IPS-15b (cell line): ENCODE results near the gene CEMIP2.
"Not testable (repeated sequence)": the region's sequence is repeated elsewhere in the genome, so short reads cannot be mapped to it uniquely, and the experiment has no call there.

Experiments
- H3K27me3 ChIP-seq: one replicate; pipeline ENCODE4 v1.6.1; 2013; ENCODE audit warnings: low read length; ENCODE audit not compliant: control insufficient read depth, insufficient read depth
- H3K36me3 ChIP-seq: one replicate; pipeline ENCODE4 v1.6.1; 2013; ENCODE audit warnings: low read length; ENCODE audit not compliant: control insufficient read depth, insufficient read depth
- H3K4me1 ChIP-seq: one replicate; pipeline ENCODE4 v1.6.1; 2013; ENCODE audit warnings: mild to moderate bottlenecking, low read length; ENCODE audit not compliant: control insufficient read depth, insufficient read depth
- H3K4me3 ChIP-seq: one replicate; pipeline ENCODE4 v1.5.1; 2013; ENCODE audit warnings: low read depth, low read length
- H3K9ac ChIP-seq: one replicate; pipeline ENCODE4 v1.6.1; 2013; ENCODE audit warnings: low read depth, mild to moderate bottlenecking, low read length
- H3K9me3 ChIP-seq: one replicate; pipeline ENCODE4 v1.6.1; 2013; ENCODE audit warnings: mild to moderate bottlenecking, low read length; ENCODE audit not compliant: control insufficient read depth, insufficient read depth

Gene CEMIP2, protein sequence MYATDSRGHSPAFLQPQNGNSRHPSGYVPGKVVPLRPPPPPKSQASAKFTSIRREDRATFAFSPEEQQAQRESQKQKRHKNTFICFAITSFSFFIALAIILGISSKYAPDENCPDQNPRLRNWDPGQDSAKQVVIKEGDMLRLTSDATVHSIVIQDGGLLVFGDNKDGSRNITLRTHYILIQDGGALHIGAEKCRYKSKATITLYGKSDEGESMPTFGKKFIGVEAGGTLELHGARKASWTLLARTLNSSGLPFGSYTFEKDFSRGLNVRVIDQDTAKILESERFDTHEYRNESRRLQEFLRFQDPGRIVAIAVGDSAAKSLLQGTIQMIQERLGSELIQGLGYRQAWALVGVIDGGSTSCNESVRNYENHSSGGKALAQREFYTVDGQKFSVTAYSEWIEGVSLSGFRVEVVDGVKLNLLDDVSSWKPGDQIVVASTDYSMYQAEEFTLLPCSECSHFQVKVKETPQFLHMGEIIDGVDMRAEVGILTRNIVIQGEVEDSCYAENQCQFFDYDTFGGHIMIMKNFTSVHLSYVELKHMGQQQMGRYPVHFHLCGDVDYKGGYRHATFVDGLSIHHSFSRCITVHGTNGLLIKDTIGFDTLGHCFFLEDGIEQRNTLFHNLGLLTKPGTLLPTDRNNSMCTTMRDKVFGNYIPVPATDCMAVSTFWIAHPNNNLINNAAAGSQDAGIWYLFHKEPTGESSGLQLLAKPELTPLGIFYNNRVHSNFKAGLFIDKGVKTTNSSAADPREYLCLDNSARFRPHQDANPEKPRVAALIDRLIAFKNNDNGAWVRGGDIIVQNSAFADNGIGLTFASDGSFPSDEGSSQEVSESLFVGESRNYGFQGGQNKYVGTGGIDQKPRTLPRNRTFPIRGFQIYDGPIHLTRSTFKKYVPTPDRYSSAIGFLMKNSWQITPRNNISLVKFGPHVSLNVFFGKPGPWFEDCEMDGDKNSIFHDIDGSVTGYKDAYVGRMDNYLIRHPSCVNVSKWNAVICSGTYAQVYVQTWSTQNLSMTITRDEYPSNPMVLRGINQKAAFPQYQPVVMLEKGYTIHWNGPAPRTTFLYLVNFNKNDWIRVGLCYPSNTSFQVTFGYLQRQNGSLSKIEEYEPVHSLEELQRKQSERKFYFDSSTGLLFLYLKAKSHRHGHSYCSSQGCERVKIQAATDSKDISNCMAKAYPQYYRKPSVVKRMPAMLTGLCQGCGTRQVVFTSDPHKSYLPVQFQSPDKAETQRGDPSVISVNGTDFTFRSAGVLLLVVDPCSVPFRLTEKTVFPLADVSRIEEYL (N-terminal part only)

GRCh38 chr9:71768388-71769174 lies at the start of gene CEMIP2:
Gene CEMIP2 (minus strand): TSS chr9:71768513. CDS start chr9:71750373, 18,140 bp downstream.
- Histone ChIP-seq H3K9ac (peak within 1 kb of the TSS; percentile 70), H3K36me3 (no peaks in the 10 kb centered on the region), H3K4me1 (peaks cover 22% of the 10 kb centered on the region), H3K27me3 (peaks cover 11% of the 10 kb centered on the region), H3K4me3 (peak within 1 kb of the TSS; percentile 92), H3K9me3 (no peaks in the 10 kb centered on the region)

DNA sequence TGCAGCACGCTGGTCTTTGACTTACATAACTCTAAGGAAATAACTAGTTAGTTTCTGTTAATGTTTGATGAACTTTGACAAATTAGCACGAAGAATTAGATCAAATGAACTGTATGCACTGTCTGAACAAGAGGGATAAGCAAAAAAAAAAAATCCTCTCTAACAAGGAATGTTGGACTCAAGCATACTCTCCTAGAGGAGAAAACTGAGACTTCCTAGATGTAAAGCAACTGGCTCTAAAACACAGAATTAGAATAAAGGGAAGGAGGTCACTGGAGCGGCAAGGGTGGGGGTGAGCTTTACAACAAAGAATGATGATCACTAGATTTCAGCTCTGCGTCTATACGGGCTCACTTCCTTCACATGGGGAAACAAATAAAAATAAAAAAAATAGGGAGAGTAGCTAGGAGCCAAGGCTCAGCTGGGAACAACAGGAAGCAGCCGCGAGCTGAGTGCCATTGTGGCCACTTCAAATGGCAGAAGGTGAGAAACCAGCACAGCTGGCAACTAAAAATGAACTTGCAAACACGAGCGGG lies 48.7 kb upstream of the CEMIP2 start:
- Histone ChIP-seq H3K36me3 (no peaks in the 10 kb centered on the region), H3K4me3 (no peak overlapping the region), H3K9me3 (no peaks in the 10 kb centered on the region), H3K27me3 (no peaks in the 10 kb centered on the region), H3K9ac (no peak overlapping the region), H3K4me1 (no peaks in the 10 kb centered on the region)

GRCh38 chr9:71814815-71815214 lies 46.5 kb upstream of the CEMIP2 start:
- no peaks in the 10 kb centered on the region for H3K4me1 ChIP-seq
- H3K9ac ChIP-seq = no peak overlapping the region
- no peak overlapping the region for H3K4me3 ChIP-seq
- no peaks in the 10 kb centered on the region for H3K27me3 ChIP-seq
- no peaks in the 10 kb centered on the region for H3K36me3 ChIP-seq
- no peaks in the 10 kb centered on the region for H3K9me3 ChIP-seq

DNA sequence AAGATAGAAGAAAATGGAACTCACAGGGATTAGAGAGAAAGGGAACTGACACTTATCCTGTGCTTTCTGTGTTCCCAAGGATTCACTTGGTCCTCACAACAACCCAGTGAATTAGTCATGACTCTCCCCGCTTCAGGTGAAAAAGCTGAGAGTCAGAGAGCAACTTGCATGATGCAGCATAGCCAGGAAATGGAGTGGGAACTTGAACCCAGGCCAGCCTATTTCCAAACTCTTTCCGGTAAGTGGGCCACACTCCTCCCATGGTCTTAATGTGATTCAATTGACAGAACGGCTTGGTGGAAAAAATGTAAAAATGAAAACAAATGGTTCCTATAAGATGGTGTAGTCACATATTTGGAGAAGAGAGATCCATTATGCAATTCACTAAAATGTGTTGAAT lies 45.9 kb upstream of the CEMIP2 start:
- Histone ChIP-seq H3K27me3 (no peaks in the 10 kb centered on the region), H3K9me3 (no peaks in the 10 kb centered on the region), H3K9ac (no peak overlapping the region), H3K4me1 (no peaks in the 10 kb centered on the region), H3K4me3 (no peak overlapping the region), H3K36me3 (no peaks in the 10 kb centered on the region)

DNA sequence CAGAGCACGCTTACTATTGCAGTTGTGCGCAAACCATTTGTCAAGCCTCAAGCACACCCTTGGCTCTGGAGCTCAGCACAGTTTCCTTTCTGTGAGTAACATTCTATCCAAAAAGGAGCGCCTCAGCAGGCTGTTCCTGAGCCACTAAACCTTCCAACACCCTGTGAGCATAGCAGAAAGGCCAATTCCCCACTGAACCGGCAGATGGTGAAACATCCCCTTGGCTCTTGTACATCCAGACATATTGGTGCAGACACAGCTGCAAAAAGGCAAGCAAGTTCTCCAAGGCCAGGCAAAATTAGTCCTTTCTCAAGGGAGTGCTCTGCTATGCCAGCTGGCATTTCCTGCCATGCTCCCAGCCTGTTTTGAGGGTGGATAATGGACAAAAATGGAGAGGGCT lies 44.1 kb upstream of the CEMIP2 start:
- Histone ChIP-seq H3K27me3 (no peaks in the 10 kb centered on the region), H3K4me1 (no peaks in the 10 kb centered on the region), H3K9ac (no peak overlapping the region), H3K9me3 (no peaks in the 10 kb centered on the region), H3K4me3 (no peak overlapping the region), H3K36me3 (no peaks in the 10 kb centered on the region)

GRCh38 chr9:71808068-71808467 lies 39.8 kb upstream of the CEMIP2 start:
- no peaks in the 10 kb centered on the region for H3K9me3 ChIP-seq
- H3K36me3 ChIP-seq = no peaks in the 10 kb centered on the region
- no peak overlapping the region for H3K9ac ChIP-seq
- no peaks in the 10 kb centered on the region for H3K27me3 ChIP-seq
- H3K4me1 ChIP-seq = no peaks in the 10 kb centered on the region
- no peak overlapping the region for H3K4me3 ChIP-seq

DNA sequence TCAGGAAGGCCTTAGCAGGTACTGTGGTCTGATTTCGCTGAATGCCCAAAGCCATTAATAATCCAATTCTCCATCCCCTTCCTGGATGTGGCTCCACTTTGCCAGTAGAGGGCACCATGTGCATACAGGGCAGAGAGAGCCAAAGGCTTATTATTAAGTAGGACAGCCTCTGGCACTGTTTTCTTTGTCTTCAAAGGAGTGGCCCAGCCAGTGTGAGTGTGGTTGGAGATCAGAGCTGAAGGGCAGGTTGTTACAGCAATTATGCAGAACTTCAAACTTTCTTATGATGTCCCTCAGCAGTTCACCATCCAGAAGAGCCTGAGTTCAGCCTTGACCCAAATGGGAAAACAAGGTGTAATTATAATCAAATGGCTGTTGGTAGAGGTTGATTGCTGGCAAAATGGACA lies 38.6 kb upstream of the CEMIP2 start:
- H3K4me1 ChIP-seq = no peaks in the 10 kb centered on the region
- no peaks in the 10 kb centered on the region for H3K27me3 ChIP-seq
- H3K36me3 ChIP-seq = no peaks in the 10 kb centered on the region
- H3K4me3 ChIP-seq = no peak overlapping the region
- H3K9ac ChIP-seq = no peak overlapping the region
- no peaks in the 10 kb centered on the region for H3K9me3 ChIP-seq

DNA sequence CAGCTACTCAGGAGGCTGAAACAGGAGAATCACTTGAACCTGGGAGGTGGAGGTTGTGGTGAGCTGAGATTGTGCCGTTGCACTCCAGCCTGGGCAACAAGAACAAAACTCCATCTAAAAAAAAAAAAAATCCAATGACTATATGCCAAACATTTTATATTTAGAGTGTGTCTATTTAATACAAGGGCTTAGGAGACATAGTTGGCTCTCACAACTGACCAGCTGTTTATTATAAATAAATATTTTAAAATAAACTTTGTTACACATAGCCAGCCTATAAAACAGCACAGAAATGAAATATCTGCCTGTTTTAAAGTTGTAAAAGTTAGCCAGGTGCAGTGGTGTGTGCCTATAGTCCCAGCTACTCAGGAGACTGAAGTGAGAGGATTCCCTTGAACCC lies 36.8 kb upstream of the CEMIP2 start:
- not testable (repeated sequence) for H3K4me1 ChIP-seq, H3K36me3 ChIP-seq, H3K9ac ChIP-seq, H3K9me3 ChIP-seq, H3K4me3 ChIP-seq, H3K27me3 ChIP-seq

GRCh38 chr9:71801826-71802225 lies 33.5 kb upstream of the CEMIP2 start:
- no peak overlapping the region for H3K4me3 ChIP-seq
- H3K27me3 ChIP-seq = no peaks in the 10 kb centered on the region
- no peak overlapping the region for H3K9ac ChIP-seq
- no peaks in the 10 kb centered on the region for H3K4me1 ChIP-seq
- H3K36me3 ChIP-seq = no peaks in the 10 kb centered on the region
- no peaks in the 10 kb centered on the region for H3K9me3 ChIP-seq

GRCh38 chr9:71797266-71797665 lies 29.0 kb upstream of the CEMIP2 start:
- Histone ChIP-seq H3K4me1 (no peaks in the 10 kb centered on the region), H3K4me3 (no peak overlapping the region), H3K9ac (no peak overlapping the region), H3K27me3 (no peaks in the 10 kb centered on the region), H3K36me3 (no peaks in the 10 kb centered on the region), H3K9me3 (no peaks in the 10 kb centered on the region)
